ENCODE measurements around the gene MED20.
A peak's percentile ranks its signal among the peaks of the same experiment; 100 is the strongest.

Gene MED20

DNA sequence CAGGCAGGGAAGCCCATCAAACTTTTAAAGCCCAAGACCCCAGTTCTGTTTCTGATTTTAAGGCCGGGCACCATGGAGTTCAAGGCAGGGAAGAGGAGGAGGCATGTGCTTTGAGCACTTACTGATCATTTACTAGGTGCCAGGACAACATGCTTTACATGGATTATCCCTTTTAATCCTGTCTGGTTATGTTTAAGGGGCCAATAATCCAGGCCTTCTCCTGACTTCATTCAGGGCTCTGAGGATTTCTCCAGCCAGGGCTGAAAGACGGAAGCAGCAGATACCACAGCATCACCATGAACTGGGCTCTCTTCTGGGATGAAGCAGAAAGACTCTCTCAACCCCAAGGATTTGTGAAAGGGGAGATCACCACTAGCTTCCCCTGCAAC is 16.5 kb upstream of the MED20 start:
- Histone ChIP-seq H3K27me3 (ENCODE audit: insufficient read depth, poor library complexity, severe bottlenecking) (no peaks in the 10 kb centered on the region), H3K4me3 (replicated peaks; ENCODE audit: insufficient read depth, low read length) (peak overlapping the region; percentile 94), H3K27ac (replicated peaks) (peak overlapping the region; percentile 84)
- no peak for DNase-seq (ENCODE audit: low read depth in 1 of 2, low spot score in 1 of 2)
- TF ChIP-seq, protein P1, sequence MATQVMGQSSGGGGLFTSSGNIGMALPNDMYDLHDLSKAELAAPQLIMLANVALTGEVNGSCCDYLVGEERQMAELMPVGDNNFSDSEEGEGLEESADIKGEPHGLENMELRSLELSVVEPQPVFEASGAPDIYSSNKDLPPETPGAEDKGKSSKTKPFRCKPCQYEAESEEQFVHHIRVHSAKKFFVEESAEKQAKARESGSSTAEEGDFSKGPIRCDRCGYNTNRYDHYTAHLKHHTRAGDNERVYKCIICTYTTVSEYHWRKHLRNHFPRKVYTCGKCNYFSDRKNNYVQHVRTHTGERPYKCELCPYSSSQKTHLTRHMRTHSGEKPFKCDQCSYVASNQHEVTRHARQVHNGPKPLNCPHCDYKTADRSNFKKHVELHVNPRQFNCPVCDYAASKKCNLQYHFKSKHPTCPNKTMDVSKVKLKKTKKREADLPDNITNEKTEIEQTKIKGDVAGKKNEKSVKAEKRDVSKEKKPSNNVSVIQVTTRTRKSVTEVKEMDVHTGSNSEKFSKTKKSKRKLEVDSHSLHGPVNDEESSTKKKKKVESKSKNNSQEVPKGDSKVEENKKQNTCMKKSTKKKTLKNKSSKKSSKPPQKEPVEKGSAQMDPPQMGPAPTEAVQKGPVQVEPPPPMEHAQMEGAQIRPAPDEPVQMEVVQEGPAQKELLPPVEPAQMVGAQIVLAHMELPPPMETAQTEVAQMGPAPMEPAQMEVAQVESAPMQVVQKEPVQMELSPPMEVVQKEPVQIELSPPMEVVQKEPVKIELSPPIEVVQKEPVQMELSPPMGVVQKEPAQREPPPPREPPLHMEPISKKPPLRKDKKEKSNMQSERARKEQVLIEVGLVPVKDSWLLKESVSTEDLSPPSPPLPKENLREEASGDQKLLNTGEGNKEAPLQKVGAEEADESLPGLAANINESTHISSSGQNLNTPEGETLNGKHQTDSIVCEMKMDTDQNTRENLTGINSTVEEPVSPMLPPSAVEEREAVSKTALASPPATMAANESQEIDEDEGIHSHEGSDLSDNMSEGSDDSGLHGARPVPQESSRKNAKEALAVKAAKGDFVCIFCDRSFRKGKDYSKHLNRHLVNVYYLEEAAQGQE (IDR thresholded peaks at IDR 0.05; ENCODE audit: insufficient replicate concordance, low read depth): no peak
- TF ChIP-seq GABPA (IDR thresholded peaks at IDR 0.05; ENCODE audit: low read depth) (no peak), SPI1 (IDR thresholded peaks at IDR 0.05; ENCODE audit: borderline replicate concordance, low read depth) (no peak), POLR2AphosphoS5 (IDR thresholded peaks at IDR 0.05; ENCODE audit: low read depth) (no peak)
- TF ChIP-seq, protein P2, sequence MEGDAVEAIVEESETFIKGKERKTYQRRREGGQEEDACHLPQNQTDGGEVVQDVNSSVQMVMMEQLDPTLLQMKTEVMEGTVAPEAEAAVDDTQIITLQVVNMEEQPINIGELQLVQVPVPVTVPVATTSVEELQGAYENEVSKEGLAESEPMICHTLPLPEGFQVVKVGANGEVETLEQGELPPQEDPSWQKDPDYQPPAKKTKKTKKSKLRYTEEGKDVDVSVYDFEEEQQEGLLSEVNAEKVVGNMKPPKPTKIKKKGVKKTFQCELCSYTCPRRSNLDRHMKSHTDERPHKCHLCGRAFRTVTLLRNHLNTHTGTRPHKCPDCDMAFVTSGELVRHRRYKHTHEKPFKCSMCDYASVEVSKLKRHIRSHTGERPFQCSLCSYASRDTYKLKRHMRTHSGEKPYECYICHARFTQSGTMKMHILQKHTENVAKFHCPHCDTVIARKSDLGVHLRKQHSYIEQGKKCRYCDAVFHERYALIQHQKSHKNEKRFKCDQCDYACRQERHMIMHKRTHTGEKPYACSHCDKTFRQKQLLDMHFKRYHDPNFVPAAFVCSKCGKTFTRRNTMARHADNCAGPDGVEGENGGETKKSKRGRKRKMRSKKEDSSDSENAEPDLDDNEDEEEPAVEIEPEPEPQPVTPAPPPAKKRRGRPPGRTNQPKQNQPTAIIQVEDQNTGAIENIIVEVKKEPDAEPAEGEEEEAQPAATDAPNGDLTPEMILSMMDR (IDR thresholded peaks at IDR 0.05; ENCODE audit: insufficient read depth, low read length): no peak

DNA sequence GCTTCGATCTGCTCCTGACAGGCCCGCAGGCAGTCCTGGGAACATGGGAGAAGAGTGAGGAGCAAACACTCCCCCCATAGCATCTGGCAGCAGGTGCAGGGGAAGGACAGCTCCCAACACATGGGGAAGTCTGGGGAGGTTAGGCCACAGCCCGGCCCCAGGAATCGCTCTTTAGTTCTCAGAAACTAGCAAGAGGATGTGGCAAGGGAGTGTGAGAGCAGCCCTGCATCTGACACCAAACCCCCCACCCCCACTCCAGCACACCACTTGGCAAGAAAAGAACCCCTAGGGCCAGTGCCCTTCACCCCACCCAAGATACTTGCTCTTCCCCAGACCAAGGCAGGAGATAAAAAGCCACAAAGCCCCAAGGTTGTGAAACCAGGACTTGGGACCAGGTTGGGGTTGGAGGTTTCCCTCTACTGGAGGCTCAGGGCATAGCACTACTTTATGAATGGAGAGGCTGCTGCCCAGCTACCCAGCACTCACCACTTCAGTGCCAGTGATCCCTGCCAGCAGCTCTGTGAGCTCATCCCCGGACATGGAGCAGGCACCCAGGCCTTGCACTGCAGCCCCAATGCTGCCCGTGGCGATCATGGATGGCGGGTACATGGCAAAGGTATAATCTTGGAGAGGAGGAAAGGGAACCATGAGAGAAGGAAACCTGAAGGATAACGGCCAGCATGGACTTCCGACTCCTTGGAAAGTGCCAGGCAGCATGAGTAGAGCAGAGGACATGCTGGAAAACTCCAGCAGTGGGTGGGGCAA is 15.3 kb upstream of the MED20 start:
- peak; percentile 91 to 99 for DNase-seq (ENCODE audit: low read depth in 1 of 2, low spot score in 1 of 2)
- Histone ChIP-seq H3K27me3 (ENCODE audit: insufficient read depth, poor library complexity, severe bottlenecking) (no peaks in the 10 kb centered on the region), H3K4me3 (replicated peaks; ENCODE audit: insufficient read depth, low read length) (no peak overlapping the region), H3K27ac (replicated peaks) (peak overlapping the region; percentile 84)
- TF ChIP-seq, protein P1 (IDR thresholded peaks at IDR 0.05; ENCODE audit: insufficient replicate concordance, low read depth): peak; percentile 77
- peak; percentile 89 for TF ChIP-seq POLR2AphosphoS5 (IDR thresholded peaks at IDR 0.05; ENCODE audit: low read depth)
- TF ChIP-seq, protein P2 (IDR thresholded peaks at IDR 0.05; ENCODE audit: insufficient read depth, low read length): peak; percentile 91
- peak; percentile 72; the same call in 1 of the 2 replicates for TF ChIP-seq SPI1 (IDR thresholded peaks at IDR 0.05; ENCODE audit: borderline replicate concordance, low read depth)
- TF ChIP-seq GABPA (IDR thresholded peaks at IDR 0.05; ENCODE audit: low read depth): peak; percentile 28; the same call in 1 of the 2 replicates

DNA sequence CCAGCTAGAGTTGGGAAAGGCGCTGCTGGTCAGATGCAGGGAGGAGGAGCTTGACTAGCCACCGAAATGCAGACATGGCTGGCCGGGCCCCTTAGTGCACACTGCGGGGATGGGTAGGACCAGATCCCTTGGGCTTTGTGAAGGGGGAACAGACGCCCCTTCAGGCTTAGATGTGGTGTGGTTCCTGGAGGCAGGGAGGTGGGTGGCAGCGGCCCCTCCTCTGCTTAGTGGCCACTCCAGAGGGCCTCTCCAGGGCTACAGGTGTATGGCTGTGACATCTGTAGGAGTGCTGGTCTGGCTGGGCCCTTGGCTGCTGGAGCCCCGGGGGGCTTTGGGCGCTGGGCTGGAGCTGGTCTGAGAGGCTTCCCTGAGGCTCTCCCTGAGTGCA is 14.7 kb upstream of the MED20 start:
- peak in 1 of 2 experiments; percentile 8 for DNase-seq (ENCODE audit: low read depth in 1 of 2, low spot score in 1 of 2)
- TF ChIP-seq, protein P1 (IDR thresholded peaks at IDR 0.05; ENCODE audit: insufficient replicate concordance, low read depth): no peak
- 0 out of 2 replicates have a peak, but pooled peaks have one; percentile 2 for TF ChIP-seq GABPA (IDR thresholded peaks at IDR 0.05; ENCODE audit: low read depth)

More for the DNA sequence above, 14.7 kb upstream of the MED20 start:
- Histone ChIP-seq H3K4me3 (replicated peaks; ENCODE audit: insufficient read depth, low read length) (no peak overlapping the region), H3K27ac (replicated peaks) (peak overlapping the region; percentile 44), H3K27me3 (ENCODE audit: insufficient read depth, poor library complexity, severe bottlenecking) (no peaks in the 10 kb centered on the region)
